ENCODE results near the gene MUL1. TPM values are rescaled to one million over a fixed set of nuclear protein-coding genes. Genes with fewer than 3 reads are reported as not detected.
"Not testable (repeated sequence)": the region's sequence is repeated elsewhere in the genome, so short reads cannot be mapped to it uniquely, and the experiment has no call there.

The MUL1 gene
- polyA plus RNA-seq, 1 donor = 20.0 TPM

GRCh38 chr1:20511518-20512428, 3.8 kb upstream of the MUL1 start:
- DNase-seq (ENCODE audit: low read depth) = no peak

DNA sequence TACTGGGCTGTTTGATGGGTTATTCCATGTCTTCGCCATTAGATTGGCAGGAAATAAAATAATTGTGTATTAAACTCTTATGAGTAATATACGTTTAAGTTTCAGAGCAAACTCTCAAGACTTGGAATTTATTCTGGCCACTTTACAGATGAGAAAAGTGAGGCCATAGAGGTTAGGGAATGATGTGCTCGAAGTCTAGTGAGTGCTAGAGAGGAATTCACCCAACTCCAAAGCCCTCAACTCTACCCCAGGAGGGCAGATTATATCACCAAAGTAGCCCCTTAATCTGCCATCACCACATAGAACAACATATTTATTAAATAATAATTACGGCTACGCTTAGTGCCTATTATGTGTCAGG, 440 bp upstream of the MUL1 start:
- DNase-seq (ENCODE audit: low read depth) = no peak

- DNase-seq (ENCODE audit: low read depth) = no peak
Measured at GRCh38 chr1:20507248-20507563, 745 bp downstream of the MUL1 start.

DNA sequence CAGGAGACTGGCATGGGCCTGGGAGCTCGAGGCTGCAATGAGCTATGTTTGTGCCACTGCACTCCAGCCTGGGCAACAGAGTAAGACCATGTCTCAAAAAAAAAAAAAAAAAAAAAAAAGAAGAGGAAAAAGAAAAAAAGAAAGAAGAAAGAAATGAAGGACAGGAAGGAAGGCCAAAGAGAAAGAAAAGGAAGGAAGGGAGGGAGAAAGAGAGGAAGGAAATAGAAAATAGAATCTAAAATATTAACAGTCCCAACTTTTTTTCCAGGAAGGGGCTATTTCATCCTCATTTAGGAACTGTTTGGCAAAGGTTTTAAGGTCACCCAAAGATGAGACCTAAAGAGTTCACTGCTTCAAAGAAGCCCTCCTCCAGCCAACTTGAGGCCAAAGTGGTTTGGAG, 2.5 kb downstream of the MUL1 start:
- no peak for DNase-seq (ENCODE audit: low read depth)

- DNase-seq (ENCODE audit: low read depth) = no peak
Measured at GRCh38 chr1:20500716-20501115, 7.2 kb downstream of the MUL1 start.

DNA sequence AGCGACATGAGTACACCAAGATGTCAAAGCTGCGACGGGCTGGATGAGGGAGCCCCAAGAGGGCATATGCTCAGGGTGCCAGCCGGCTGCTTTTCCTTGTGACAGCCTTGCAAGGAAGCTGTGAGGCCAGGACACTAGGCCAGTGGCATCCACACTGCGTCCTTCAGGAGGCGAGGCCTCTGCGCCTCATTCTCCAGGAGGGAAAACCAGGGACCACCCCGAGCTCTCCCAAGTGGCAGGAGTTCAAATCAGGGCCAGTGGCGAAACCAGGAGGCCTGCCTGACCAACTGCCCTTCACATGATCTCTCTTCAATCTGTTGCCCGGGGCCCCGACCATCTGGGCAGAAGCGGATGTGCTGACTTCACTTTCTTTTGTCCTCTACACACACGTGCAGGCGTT, 8.2 kb downstream of the MUL1 start:
- DNase-seq (ENCODE audit: low read depth) = no peak

DNA sequence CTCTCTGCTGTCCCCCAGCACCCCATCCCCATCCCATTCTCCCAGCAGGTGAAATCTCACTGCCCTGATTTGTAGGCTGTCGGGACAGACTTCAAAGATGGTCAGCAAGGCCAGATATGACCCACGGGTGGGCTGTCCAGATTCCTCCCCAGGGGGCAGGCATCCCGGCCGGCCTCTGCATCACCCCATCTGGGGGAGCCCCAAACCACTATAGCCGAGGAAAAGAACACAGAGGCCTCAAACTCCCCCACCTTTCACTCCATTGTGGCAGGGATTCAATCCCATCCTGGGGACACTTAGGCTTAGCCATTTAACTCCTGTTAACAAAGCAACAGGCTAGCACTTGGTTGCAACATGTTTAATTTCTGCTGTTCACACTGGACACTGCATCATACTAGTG, 8.8 kb downstream of the MUL1 start:
- DNase-seq (ENCODE audit: low read depth) = no peak

DNA sequence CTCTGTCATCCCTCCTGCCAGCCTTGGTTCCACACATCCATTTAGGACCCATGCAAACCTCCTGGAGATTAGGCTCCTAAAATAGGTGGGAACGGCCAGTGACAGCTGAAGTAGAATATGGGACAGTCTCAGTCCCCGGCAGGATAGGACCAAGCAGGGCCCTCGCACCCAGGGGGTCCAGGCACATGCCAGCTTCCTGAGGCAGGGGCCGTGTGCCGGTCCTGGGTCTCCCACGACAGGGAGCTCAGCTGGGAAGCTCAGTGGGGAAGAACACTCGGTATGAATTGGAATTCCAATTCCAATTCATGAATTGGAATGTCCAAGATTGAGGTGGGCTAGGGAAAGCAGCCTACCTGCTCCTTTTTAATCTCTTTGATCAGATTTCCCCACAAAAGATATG, 9.8 kb downstream of the MUL1 start:
- no peak for DNase-seq (ENCODE audit: low read depth)

GRCh38 chr1:20497506-20497905, 10.4 kb downstream of the MUL1 start:
- no peak for DNase-seq (ENCODE audit: low read depth)

DNA sequence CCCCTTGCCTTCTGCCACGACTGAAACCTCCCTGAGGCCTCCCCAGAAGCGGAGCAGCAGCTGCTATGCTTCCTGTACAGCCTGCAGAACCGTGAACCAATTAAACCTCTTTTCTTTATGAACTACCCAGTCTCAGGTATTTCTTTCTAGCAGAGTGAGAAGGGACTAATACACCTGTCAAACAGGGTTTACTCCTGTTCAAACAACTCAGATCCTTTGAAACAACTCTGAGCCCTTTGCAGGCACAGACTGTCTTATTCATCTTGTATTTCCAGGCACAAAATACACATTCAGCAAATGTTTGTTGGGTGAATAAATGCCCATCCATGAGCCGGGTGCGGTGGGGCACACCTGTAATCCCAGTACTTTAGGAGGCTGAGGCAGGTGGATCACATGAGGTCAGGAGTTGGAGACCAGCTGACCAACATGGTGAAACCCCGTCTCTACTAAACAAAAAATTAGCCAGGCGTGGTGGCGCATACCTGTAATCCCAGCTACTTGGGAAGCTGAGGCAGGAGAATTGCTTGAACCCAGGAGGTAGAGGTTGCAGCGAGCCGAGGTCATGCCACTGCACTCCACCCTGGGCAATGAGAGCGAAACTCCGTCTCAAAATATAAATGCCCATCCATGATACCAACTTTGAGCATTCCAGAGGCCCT, 11.1 kb downstream of the MUL1 start:
- not testable (repeated sequence) for DNase-seq (ENCODE audit: low read depth)

GRCh38 chr1:20496241-20496661, 11.7 kb downstream of the MUL1 start:
- DNase-seq (ENCODE audit: low read depth) = no peak

- no peak for DNase-seq (ENCODE audit: low read depth)
Measured at GRCh38 chr1:20495661-20496060, 12.3 kb downstream of the MUL1 start.

DNA sequence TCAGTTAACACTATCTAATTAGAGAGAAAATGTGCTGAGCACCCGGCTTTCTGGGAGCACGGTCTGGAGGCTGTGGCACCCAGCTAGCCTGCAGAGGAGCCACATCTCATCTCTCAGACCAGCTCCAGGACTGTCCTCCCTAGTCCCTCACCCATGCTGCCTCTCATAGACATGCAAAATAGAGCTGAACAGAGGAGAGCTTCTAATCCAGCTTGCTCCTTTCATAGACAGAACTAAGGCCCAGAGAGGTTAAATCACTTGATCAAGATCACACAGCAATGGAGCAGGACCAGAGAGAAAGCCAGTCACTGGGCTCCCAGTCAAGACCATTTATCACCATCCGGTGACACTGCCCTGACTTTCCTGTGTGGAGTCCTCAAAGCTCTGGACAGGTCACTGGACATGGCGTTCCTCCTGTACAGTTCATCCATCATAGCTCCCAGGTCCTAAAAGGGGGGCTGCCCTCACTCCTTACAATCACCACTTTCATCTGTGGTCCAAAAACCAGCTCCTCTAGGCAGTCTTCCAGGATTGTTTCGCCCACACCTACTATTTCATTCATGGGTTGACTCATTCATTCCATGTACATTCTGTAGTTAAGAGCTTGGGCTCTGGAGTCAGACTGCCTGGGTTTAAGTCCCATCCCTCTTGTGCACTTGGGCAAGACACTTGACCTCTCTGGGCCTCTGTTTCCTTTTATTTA, 13.2 kb downstream of the MUL1 start:
- DNase-seq (ENCODE audit: low read depth) = no peak

DNA sequence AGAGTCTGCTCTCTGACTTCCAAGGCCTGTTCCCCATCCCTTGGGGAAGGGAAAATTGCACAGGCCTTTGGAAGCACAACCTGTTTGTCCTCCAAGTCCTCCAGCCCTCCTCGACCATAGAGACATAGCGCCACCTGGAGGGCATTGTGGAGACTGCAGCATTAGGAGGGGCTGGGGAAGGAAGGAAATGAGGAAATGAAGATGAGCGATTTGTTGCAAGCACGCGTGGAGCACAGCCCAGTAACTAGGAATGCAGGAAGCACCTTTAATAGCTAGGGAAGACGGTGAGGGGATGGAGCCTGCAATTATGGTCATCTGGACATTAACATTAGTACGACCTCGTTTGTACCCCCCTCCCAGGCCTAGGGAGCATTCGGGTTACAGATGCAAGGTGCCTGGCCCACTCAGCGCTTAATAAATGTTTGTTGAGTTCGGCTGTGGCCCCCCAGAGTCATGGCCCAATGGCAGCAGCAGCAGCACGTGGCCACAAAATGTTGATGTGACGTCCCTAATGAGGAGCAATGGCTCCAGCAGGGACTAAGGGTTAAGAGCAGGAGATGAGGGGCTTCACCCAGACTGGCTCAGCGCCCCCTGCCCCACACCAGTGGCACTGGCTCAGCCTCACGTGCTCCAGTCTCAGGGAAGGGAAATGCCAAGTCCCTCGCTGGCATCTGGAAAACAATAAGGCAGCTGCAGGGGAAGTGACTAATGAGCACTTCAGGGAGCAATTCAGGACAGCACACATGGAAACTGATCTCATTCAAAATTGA, 13.9 kb downstream of the MUL1 start:
- DNase-seq (ENCODE audit: low read depth) = peak; percentile 45

GRCh38 chr1:20493309-20493708, 14.6 kb downstream of the MUL1 start:
- DNase-seq (ENCODE audit: low read depth) = no peak

- no peak for DNase-seq (ENCODE audit: low read depth)
Measured at GRCh38 chr1:20492751-20493150, 15.2 kb downstream of the MUL1 start.

GRCh38 chr1:20491866-20492265, 16.1 kb downstream of the MUL1 start:
- DNase-seq (ENCODE audit: low read depth) = no peak

DNA sequence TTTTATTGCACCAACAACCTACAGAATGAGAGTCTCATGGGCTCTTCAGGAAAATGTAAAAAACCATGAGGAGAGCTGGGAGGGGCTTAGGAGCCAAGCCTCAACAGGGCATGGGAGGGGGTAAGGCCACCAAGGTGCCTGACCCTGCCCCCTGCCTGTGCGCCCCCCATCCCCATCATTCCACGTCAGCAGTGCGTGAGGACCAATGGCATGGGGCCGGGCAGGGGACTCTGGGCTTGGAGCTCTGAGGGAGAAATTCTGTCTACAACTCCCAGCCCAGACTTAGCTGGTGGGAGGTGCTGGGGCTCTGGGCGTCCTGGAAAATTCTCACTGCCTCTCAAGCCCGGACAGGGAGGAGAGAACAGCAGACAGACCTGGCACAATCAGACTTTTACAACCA, 16.8 kb downstream of the MUL1 start:
- no peak for DNase-seq (ENCODE audit: low read depth)

- DNase-seq (ENCODE audit: low read depth) = no peak
Measured at GRCh38 chr1:20487236-20487590, 20.7 kb downstream of the MUL1 start.

- no peak for DNase-seq (ENCODE audit: low read depth)
Measured at GRCh38 chr1:20486457-20487235, 21.3 kb downstream of the MUL1 start.
